Vagina (tissue), 2 donors: ENCODE data around the gene CASKIN2. TPM values are rescaled to one million over a fixed set of nuclear protein-coding genes. Genes with fewer than 3 reads are reported as not detected.

ENCODE experiments used
- DNase-seq, 2 donors: peaks; one replicate each; pipeline ENCODE4 v3.0.0-alpha.2; 2017; ENCODE audit errors: extremely low spot score in 2 of 2
- H3K27ac ChIP-seq: fragments of 200-600 bp; sonication (generic); one replicate; pipeline ENCODE4 v1.5.1; 2019
- H3K27me3 ChIP-seq: fragments of 200-600 bp; sonication (generic); one replicate; pipeline ENCODE4 v1.5.1; 2019
- H3K36me3 ChIP-seq, 2 donors: fragments of 200-600 bp; sonication (generic); one replicate each; pipeline ENCODE4 v1.5.1; 2017 to 2019
- H3K4me1 ChIP-seq: fragments of 200-600 bp; sonication (generic); one replicate; pipeline ENCODE4 v1.5.1; 2019
- H3K4me3 ChIP-seq, 2 donors: fragments of 200-600 bp; sonication (generic); 1 replicate in 1 of 2; 2 replicates in 1 of 2; pipeline ENCODE4 v1.5.1; 2016 to 2019
- H3K9me3 ChIP-seq: fragments of 200-600 bp; sonication (generic); one replicate; pipeline ENCODE4 v1.5.1; 2019
- CTCF ChIP-seq, 3 experiments: fragments of 450-650 bp in 2 of 3; fragments of 200-600 bp in 1 of 3; sonication (generic) in 1 of 3; IDR thresholded peaks; one replicate each; pipeline ENCODE4 v1.5.1; 2017 to 2019; ENCODE audit warnings: antibody characterized with exemption in 3 of 3, mild to moderate bottlenecking in 2 of 3, moderate library complexity in 2 of 3
- POLR2A ChIP-seq, 2 donors: fragments of 450-650 bp; IDR thresholded peaks; one replicate each; pipeline ENCODE4 v1.6.1; 2017; ENCODE audit warnings: antibody characterized with exemption in 2 of 2, mild to moderate bottlenecking in 2 of 2, moderate library complexity in 2 of 2
- POLR2AphosphoS5 ChIP-seq, 2 donors: sonication (generic); formaldehyde crosslinking; IDR thresholded peaks; one replicate each; pipeline ENCODE4 v1.9.0; 2017; ENCODE audit warnings: antibody characterized with exemption in 2 of 2, mild to moderate bottlenecking in 2 of 2, low read depth in 1 of 2; ENCODE audit not compliant: insufficient read depth in 1 of 2
- intact Hi-C: fragments of 100-400 bp; cut with DNase I; formaldehyde crosslinking; loops from one replicate; pipeline ENCODE4 v1.15.1; 2023
- total RNA-seq: library from RNA; depleted of rRNA; stranded (reverse); fragments of >200 nt; gene quantifications from one replicate; pipeline ENCODE4 v1.2.3, GENCODE V29; 2016

Gene CASKIN2
- total RNA-seq, 1 donor from 2014 or later, result 19.9 TPM

DNA sequence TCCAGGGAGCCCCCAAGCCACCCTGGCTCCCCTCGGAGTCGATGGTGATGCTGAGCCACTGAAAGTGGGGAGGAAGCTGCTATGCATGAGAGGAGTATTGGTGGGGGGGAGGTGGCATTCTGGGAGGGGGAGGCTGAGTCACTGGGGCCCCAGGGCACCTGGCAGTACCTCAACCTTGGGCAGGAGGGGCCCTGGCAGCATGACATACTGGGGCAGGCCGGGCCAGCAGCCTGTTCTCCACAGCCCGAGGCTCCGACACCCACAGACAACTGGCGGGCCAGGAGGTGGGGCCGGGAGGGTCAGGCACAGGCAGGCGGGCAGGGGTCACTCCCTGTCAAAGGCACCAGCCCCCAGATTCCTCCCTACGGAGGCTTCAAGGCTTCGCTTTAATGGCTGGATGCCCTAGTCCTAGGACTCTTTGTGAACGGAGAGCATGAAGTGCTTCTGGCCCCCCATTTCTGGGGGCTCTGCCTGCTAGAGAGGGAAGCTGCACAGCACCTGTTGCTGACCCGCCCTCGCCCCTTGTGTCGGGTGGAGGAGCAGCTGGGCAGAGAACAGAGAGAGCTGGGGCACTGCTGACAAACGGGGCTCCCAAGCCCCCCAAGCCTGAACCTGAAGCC, 928 bp downstream of the CASKIN2 start:
- H3K9me3 ChIP-seq, result no peaks in the 10 kb centered on the region
- peak overlapping the region; percentile 92 for H3K27ac ChIP-seq
- peaks cover 0 to 4% of the 10 kb centered on the region in 2 donors for H3K36me3 ChIP-seq
- DNase-seq, result no peak
- H3K4me3 ChIP-seq, result peak overlapping the region; percentile 82 to 97
- no peak for TF ChIP-seq CTCF (IDR thresholded peaks at IDR 0.05)
- no peak for TF ChIP-seq POLR2A (IDR thresholded peaks at IDR 0.05)
- intact Hi-C loops, result loop anchor here (2.0 kb wide), 1 partner anchor 32 kb away; no protein-coding TSS in a partner anchor
- H3K27me3 ChIP-seq, result no peaks in the 10 kb centered on the region
- H3K4me1 ChIP-seq, result peaks cover 70% of the 10 kb centered on the region

DNA sequence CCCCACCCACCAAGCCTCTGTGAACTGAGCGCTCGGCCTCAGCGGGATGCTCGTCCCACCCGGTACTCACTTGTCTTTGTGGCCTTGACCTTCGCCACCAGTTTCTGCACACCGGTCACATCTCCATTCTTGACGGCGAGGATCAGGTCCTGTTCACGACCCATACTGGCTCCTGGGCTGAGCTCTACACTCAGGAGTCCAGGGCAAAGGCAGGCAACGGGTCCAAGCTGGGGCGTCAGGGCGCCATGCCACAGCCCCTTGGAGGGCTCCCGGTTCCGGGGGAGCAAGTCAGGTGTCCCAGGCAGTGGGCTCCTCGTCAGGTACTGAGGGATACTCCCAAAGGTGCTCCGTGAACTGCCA, 1.7 kb downstream of the CASKIN2 start:
- intact Hi-C loops, result no loop called here
- TF ChIP-seq POLR2AphosphoS5 (IDR thresholded peaks at IDR 0.05; ENCODE audit: insufficient read depth in 1 of 2, low read depth in 1 of 2) (no peak), POLR2A (IDR thresholded peaks at IDR 0.05) (no peak), CTCF (IDR thresholded peaks at IDR 0.05) (no peak)
- no peak for DNase-seq
- Histone ChIP-seq H3K4me1 (peaks cover 76% of the 10 kb centered on the region), H3K27ac (peak overlapping the region; percentile 92), H3K36me3 (peaks cover 0 to 6% of the 10 kb centered on the region in 2 donors), H3K27me3 (no peaks in the 10 kb centered on the region), H3K9me3 (no peaks in the 10 kb centered on the region), H3K4me3 (peak overlapping the region; percentile 82 to 97)

DNA sequence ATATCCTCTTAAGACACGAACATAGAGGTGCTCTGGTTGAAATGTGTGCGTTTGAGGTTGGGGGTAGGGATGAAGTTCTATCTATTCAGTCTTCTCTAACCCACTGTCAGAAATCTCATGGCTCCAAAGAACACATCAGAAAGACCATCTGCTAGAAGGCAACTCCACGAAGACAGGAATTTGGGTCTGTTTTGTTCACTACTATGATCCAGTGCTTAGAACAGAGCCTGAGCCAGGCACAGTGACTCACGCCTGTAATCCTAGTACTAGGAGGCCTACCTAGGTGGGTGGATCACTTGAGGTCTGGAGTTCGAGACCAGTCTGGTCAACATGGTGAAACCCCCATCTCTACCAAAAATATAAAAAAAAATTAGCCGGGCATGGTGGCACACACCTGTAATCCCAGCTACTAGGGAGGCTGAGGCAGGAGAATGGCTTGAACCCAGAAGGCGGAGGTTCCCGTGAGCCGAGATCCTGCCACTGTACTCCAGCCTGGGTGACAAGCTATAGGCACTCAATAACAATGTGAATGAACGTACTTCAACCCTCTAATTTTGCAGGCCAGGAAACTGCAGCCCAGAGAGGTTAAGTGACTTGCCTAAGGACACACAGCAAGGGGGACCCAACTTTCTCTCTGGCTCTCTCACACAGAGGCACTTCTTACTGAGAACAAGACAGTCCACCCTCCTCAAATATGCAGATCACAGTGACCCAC, 2.3 kb downstream of the CASKIN2 start:
- intact Hi-C loops, result no loop called here
- no peaks in the 10 kb centered on the region for H3K27me3 ChIP-seq
- TF ChIP-seq CTCF (IDR thresholded peaks at IDR 0.05) (no peak), POLR2A (IDR thresholded peaks at IDR 0.05) (no peak), POLR2AphosphoS5 (IDR thresholded peaks at IDR 0.05; ENCODE audit: insufficient read depth in 1 of 2, low read depth in 1 of 2) (no peak)

DNA sequence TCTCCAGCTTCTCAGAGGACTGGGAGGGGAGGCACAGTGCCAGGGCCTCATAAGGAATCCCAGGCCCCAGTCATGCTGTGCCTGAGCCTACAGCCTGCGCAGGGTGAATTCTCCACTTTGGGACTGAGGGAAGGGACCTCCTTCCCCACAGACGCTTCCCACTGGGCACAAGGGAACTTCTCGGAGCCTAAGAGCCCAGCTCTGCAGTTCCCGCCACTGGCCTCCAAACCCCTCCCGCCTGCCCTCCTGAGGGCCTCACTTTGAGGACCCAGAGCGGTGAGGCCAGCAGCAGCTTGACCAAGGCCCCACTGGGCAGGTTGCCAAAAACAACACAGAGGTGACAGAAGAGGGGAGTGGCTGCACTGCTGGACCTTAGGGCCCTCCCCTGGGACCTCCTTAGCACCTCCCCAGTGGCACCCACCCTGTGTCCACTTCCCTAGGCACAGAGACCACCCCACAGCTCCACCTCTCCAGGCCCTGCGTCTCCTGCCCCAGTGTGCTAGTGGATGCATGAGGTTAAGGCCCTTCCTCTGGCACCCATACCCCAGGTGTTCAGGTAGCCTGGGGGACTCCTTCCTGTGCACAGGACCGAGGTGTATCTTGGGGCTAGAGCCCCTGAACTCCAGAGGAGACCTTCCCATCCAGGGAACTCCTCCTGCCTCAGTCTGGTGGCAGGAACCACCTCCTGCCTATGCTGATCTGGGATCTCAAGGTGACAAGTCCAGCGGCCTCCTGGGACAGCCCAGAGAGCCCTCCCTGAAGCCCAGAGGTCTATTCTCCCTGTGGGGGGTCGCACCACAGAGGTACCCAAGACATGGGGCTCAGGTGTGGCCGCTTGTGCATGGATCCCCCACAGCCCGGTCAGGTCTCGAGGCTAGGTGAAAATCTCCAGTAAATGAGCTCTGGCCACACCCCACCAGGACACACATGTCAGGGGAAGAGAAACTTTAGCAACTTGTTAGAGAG, 3.4 kb downstream of the CASKIN2 start:
- Histone ChIP-seq H3K4me1 (peaks cover 62% of the 10 kb centered on the region), H3K36me3 (peaks cover 0 to 8% of the 10 kb centered on the region in 2 donors), H3K4me3 (peak overlapping the region; percentile 82 to 97), H3K27me3 (no peaks in the 10 kb centered on the region), H3K9me3 (no peaks in the 10 kb centered on the region), H3K27ac (peak overlapping the region; percentile 92)
- intact Hi-C loops, result no loop called here
- no peak for TF ChIP-seq POLR2AphosphoS5 (IDR thresholded peaks at IDR 0.05; ENCODE audit: insufficient read depth in 1 of 2, low read depth in 1 of 2)
- TF ChIP-seq POLR2A (IDR thresholded peaks at IDR 0.05), result no peak
- no peak for TF ChIP-seq CTCF (IDR thresholded peaks at IDR 0.05)
- DNase-seq, result no peak

More for the DNA sequence above, 2.3 kb downstream of the CASKIN2 start:
- H3K36me3 ChIP-seq, result peaks cover 0 to 6% of the 10 kb centered on the region in 2 donors
- no peaks in the 10 kb centered on the region for H3K9me3 ChIP-seq
- H3K27ac ChIP-seq, result peak overlapping the region; percentile 92
- DNase-seq, result no peak
- peak overlapping the region; percentile 82 to 97 for H3K4me3 ChIP-seq
- peaks cover 74% of the 10 kb centered on the region for H3K4me1 ChIP-seq
